HG03460 (cell line): Measurements from ENCODE around the gene MAGEB3.
"Not testable (repeated sequence)": the region's sequence is repeated elsewhere in the genome, so short reads cannot be mapped to it uniquely, and the experiment has no call there.

Experiments
- ATAC-seq: cut with Tn5 transposase; IDR thresholded peaks from one replicate; pipeline ENCODE4 v1.9.1; 2021; ENCODE audit not compliant: unreplicated experiment

Gene MAGEB3, protein sequence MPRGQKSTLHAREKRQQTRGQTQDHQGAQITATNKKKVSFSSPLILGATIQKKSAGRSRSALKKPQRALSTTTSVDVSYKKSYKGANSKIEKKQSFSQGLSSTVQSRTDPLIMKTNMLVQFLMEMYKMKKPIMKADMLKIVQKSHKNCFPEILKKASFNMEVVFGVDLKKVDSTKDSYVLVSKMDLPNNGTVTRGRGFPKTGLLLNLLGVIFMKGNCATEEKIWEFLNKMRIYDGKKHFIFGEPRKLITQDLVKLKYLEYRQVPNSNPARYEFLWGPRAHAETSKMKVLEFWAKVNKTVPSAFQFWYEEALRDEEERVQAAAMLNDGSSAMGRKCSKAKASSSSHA

DNA sequence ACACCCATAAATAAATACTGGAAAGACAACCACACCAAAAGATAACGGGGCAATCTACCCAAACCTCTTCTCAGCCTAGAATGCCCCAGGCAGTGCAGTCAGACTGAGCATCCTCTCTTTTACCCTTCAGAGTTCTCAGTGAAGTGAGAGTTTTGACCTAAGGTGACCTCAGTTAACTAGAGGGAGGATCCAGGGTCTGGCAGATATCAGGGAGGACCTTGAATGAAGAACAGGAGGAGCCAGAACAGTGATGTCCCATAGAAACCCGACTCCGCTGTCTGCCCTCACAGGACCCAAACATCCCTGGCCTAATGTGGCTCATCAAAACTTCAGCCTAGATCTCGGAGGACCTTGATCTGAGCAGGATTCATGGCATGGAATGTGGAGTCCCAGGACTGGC is at the start of gene MAGEB3:
TSS of gene MAGEB3 (plus strand) at position 263 of the 400 bp plus-strand sequence. CDS start 5,268 bp downstream, outside the sequence.
- no peak for ATAC-seq

DNA sequence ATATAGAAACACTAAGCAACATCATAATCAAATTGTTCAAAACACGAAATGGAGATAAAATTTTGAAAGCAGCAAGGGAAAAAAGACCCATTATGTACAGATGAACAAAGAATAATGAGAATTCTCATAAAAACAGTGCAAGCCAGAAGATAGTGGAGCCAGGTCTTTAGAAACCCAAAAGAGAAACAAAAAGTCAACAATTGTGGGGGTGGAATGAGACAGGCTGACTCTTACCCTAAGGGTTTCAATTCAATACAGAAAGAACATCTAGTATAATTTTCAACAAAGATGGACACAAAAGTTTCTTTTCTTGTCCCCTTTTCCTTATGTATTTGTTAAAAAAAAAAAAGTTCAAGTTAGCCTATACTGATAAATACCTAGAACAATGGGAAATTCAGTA is 49.1 kb upstream of the MAGEB3 start:
- ATAC-seq: no peak

DNA sequence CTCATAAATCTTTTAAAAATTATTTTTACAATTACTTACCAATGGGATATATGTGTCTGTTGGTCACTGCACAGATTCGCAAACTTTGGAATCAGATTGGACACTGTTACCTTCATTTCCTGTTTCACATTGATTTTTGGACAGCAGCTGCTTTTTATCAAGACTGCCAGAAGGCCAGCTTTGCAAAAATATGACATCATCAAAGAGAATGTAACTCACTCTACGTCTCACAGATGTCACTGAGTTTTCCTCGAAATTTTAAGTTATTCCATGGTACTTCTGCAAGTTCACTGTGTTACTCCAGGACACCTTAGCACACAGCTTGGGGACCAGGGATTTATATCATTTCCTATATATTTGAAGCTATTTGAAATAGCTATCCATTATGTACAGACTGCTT is 46.9 kb upstream of the MAGEB3 start:
- no peak for ATAC-seq

DNA sequence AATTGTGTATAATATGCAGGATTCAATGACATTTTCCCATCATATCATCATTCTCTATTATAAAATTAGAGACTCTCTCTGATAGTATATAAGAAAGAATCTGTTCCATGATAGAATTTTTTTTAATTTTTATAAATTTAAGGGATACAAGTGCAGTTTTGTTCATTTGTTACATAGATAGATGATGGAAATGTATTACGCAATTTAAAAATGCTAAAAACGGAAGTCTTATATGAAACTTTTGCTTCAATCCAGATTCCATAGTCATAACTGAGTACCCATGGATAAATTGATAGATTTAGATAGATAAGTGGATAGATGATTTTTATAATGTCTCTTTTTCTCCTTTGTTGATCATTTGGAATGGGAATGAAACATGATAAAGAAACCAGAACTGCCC is 40.0 kb upstream of the MAGEB3 start:
- no peak for ATAC-seq

DNA sequence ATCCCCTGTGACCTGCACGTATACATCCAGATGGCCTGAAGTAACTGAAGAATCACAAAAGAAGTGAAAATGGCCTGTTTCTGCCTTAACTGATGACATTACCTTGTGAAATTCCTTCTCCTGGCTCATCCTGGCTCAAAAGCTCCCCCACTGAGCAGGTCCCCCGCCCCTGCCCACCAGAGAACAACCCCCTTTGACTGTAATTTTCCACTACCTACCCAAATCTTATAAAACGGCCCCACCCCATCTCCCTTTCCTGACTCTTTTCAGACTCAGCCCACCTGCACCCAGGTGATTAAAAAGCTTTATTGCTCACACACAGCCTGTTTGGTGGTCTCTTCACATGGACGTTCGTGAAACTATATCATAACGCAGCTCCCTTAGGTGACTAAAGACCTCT is 36.5 kb upstream of the MAGEB3 start:
- ATAC-seq: not testable (repeated sequence)

DNA sequence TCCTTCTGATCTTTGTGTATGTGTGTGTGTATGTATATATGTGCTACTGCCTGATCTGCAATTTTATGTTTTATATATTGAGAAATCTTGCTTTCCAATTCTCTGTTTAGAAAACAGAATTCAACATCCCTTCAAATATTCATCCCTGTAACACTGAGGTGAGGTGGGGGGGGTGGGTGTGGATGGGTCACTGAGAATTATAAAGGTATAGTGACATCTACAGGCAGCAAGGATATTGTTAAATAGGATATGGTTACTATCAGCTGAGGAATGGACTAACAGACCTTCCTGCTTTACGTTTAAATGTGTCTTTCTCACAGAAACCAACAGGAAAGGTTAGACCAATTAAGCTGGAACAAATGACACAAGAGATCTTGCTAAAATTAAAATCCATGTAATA is 34.1 kb upstream of the MAGEB3 start:
- no peak for ATAC-seq

DNA sequence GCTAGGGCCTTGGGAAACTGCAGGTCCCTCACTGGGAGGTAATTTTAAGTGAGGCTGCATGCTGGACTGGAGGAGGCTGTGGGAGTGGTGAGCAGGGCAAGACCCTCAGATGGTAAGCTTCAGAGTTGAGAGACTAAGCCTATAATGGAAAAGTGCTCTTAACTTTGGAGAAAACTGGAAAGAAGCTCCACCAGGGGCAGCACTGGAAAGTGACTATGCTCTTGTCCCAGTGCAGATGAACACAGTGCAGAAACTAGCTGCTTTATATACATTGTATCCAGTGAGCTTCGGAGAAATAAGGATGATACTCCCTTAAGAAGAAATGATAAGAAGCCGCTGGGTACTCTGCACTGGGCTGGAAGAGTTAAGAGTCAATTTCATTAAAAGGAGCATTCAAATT is 18.3 kb upstream of the MAGEB3 start:
- ATAC-seq: no peak

DNA sequence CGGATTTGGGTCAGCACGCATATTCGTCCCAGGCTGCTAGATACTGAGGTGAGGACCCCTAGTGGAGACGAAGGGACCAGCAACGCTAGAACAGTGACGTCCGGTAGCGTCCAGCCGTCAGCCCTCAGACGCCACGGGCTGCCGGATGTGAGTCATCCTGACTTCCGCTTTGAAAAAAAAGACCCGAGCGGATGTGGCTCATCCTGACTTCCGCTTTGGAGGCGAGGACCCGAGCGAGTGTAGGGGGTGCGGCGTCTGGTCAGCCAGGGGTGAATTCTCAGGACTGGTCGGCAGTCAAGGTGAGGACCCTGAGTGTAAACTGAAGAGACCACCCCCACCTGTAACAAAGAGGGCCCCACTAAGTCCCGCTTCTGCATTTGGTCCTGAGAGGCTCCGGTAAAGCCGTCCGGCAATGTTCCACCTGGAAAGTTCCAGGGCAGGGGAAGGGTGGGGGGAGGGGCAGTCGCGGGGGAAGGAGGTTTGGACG is 15.1 kb upstream of the MAGEB3 start, which contains the start of gene MAGEB2:
TSS of gene MAGEB2 (plus strand) at position 207 of the 487 bp plus-strand sequence. CDS start 3,018 bp downstream, outside the sequence.
- ATAC-seq: no peak

DNA sequence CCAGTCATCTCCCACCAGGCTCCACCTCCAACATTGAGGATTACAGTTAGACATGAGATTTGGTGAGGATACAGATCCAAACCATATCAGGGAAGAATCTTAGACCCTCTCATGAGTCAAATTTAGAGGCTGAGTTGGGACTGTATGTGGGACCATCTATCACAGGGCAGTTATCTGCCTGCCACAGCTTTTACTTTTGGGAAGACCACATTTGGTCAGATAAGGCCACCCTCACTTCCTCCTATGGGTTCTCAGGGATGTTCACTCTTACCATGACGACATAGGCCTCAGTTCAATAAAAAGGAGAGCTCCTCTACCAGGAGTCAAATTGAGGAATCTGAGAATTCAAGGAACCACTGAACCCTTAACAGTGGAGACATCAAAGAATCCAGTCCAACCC is 13.0 kb upstream of the MAGEB3 start:
- ATAC-seq: no peak

DNA sequence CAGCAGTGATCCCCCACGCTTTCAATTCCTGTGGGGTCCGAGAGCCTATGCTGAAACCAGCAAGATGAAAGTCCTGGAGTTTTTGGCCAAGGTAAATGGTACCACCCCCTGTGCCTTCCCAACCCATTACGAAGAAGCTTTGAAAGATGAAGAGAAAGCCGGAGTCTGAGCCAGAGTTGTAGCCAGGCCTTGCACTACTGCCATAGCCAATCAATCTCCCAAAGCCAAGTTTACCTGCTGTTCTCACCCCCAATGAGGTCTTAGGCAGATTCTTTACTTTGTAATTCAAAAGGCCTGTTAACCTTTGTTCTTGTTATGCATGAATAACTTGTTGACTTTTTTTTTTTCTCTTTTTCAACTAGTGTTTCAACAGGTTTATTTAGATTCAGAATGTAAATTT is 11.1 kb upstream of the MAGEB3 start:
- no peak for ATAC-seq

DNA sequence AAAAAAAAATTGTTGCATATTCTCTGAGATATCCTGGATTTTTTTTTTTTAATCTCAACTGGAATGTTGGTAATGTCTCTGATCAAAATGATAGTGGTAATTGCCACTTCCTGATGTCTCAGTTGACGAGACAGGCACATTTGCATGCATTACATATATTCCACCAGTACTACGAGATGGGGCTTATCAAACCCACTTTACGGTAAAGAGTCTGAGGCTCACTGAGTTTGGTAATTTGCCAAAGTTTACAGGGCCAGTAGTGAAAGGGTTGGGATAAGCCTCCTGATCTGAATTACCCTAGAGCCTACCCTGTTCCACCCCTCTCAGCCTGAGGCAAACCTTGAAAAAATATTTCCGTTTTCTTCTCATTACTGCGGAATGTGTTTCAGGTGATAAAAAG is 9.8 kb upstream of the MAGEB3 start:
- no peak for ATAC-seq

DNA sequence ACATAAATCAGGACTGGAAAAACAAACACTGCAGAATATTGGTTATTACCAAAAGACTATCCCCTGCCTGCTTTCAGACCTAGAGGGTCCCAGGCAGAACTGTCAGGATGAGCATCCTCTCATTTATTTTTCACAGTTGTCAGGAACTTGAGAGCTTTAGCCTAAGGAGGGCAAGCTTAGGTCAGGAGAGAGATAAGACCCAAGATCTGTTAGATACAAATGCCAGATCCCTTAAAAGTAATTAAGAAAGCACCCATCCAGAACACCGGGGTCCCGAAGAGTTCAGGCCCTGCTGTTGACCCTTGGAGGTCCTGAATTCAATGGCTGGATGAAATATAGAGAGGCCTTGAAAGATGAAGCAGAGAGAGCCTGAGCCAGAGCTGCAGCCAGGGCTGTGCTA is 5.9 kb upstream of the MAGEB3 start:
- no peak for ATAC-seq

DNA sequence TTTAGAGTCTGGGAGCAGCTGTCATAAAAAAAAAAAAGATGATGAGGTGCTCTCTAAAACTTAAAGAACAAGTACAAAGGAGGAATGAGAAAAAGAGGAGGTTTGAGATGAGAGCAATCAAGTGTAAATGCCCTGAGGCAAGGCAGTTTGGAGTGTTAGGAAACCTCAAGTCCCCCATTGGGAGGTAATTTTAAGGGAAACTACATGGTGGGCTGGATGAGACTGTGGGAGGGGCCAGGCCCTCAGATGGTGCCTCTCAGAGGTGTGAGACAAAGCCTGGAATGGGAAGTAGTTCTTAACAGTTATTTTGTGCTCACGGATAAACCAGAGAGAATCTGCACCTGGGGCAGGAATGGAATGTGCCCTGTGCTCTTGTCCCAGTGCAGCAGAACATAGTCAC is 1.9 kb upstream of the MAGEB3 start:
- ATAC-seq: no peak

DNA sequence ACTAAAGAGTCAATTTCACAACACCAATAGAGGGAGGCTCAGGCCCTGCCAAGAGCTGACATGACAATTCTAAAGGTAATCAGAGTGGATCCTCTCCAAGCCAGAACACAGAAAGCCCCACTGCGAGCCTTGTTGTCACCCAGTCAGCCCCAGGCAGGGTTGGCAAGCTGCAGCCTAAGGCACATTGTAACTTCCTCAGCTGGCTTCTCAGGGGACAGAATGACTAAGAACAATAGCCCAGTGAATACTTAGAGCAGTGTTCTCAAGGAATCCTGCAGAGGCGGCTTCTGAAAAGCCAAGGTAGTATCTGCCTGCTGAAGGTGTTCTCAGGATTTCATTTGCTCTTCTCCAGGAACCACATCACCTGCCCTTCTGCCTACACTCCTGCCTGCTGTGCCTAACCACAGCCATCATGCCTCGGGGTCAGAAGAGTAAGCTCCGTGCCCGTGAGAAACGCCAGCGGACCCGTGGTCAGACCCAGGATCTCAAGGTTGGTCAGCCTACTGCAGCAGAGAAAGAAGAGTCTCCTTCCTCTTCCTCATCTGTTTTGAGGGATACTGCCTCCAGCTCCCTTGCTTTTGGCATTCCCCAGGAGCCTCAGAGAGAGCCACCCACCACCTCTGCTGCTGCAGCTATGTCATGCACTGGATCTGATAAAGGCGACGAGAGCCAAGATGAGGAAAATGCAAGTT is 11.4 kb downstream of the MAGEB3 start, which contains the start of gene MAGEB4:
TSS of gene MAGEB4 (plus strand) at position 277 of the 692 bp plus-strand sequence. CDS start at position 413, 136 bp downstream.
- ATAC-seq: peak; percentile 54

DNA sequence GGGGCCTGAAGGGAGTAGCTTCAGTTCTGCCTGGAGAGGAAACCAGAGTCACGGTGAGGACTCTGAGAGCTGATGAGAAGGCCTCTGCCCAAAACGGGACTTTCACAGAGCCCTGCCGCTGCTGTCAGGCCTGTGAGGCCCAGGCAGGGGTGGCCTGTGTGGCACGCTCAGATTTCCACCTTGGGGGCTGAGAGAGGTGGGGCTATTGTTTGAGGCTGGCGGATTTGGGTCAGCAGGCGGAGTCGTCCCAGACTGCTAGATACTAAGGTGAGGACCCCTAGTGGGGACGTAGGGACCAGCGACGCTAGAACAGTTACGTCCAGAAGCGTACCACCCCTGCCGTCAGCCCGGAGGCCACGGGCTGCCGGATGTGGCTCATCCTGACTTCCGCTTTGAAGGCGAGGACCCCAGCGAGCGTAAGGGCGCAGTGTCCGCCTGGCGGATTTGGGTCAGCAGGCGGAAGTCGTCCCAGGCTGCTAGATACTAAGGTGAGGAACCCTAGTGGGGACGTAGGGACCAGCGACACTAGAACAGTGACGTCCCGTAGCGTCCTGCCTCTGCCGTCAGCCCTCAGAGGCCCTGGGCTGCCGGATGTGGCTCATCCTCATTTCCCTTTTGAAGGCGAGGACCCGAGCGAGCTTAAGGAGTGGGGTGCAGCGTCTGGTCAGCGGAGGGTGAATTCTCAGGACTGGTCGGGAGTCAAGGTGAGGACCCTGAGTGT is 16.5 kb downstream of the MAGEB3 start, which contains the start of gene MAGEB1:
TSS of gene MAGEB1 (plus strand) at position 378 of the 721 bp plus-strand sequence. CDS start 3,348 bp downstream, outside the sequence.
- no peak for ATAC-seq

DNA sequence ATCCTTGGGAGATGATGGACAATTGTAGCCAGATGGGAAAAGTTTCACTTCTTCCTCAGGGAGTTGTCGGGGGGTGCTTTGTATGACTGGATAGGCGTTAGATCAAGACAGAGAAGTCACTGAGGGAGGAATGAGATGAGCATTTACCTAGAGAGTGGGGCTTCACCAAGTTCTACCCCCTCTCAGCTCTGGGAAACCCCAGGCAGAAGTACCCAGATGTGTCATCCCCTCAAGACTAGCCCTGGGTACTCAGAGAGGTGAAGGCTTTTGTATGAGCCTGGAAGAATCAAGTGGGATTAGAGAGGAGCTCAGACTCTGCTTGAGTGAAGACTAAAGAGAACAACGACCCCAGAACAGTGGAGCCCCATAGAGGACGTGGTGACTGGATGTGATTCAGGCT is 18.4 kb downstream of the MAGEB3 start:
- peak; percentile 63 for ATAC-seq

DNA sequence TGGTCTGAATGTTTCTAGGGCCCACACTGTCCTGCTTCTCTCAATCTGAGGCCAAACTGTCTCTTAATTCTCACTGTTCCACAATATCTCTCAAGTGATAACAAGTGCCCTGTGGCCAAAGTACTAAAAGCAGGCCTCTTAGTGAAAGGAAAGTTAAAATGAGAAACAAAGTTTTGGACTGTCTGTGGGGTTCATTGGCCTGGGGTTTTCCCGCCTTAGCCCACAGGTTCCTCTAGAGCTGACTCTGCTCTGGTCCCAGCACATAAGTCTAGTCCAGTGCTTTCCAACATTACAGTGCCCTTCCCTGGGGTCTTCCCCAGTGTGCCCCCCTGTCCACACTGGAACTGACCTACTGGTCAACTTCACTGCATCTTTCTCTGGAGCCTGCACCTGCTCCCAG is 22.8 kb downstream of the MAGEB3 start:
- no peak for ATAC-seq

DNA sequence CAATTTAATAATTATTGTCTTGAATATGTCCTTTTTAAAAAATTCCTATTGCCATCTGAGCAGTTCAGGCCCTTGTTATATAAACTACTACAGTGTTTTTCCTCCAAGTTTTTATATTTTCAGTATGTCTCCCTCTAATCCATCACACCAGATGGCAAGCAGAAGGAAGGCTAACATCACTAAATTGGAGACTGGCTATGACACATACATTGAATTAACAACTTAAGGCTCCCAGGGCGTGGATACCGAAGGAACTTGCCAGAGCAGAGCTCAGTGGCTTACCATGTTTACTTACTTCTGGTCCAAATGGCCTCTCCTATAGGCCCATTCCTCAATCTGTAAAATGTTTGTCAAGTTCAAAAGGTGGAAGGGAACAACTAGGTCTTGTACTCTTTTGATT is 29.5 kb downstream of the MAGEB3 start:
- ATAC-seq: no peak

DNA sequence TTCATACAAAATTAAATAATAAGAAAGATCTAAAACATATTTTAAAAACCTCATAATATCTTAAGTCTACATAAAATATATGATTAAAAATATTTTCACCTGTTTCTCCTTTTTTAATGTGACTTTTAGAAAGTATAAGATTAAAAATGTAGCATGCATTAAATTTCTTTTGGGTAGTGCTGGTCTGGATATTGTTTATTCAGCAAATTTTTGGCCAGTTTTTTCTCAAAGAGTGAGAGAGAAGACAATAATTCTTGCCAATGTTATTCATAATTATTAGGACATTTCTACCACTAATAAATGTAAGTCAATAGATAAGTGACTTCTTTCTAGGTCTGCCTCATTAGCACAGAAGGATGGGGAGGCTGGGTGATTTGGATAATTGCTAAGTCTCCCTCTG is 30.6 kb downstream of the MAGEB3 start:
- ATAC-seq: no peak

DNA sequence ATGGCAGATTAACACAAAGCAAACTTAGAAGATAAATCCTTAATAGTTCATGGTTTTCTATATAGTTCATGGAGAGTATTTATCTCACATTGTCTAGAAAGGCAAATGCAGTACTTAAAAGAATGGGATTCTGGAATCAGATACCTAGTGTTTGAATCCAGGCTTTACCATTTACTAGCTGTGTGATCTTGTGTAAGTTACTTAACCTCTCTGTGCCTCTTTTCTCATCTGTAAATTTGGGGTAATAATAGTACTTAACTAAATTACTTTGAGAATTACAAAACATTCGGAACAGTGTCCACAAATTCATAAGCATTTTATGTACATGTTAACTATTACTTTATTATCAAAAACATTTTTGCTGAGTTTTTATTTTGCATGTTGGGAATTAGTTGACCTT is 32.3 kb downstream of the MAGEB3 start:
- ATAC-seq: no peak

DNA sequence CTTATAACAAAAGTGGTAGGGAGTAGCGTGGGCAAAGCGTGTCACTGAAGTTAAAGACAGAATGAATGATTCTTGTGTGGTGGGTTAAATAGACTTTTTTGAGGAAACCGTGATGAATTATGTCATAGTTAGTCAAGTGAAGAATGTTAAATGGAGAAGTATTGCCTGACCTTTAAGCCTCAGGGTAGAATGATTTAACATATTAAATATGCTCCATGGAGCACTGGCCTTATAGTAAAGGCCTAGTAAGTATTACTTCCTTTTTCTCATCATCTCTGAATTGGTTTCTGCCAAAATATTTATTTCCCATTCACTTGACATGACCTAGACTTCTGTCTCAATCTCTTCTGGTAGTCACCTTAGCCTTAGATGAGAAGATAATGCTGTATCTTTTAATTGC is 40.2 kb downstream of the MAGEB3 start:
- no peak for ATAC-seq
